ENCODE results near the gene PODXL2.
"Not testable (repeated sequence)": the region's sequence is repeated elsewhere in the genome, so short reads cannot be mapped to it uniquely, and the experiment has no call there.

Gene PODXL2

DNA sequence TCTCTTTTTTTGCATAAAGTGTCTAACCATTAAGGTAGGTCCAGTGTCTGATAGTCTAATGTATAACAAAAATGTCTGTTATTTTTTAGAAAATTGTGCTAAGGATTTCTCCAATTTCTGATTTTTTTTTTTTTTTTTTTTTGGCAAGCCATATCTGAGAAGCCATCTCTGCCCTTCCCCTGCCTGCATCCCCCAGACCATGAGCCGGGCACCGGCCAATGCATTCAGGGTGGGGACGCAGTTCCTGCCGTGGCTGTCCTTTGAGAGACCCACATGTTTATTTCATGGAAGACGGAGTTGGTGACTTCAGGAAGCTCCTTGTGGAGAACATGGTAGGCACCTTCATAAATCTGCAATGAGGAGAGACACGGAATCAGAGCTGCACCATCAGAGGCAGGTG, 63.0 kb downstream of the PODXL2 start:
- no peak for DNase-seq

GRCh38 chr3:127692501-127693335, 63.7 kb downstream of the PODXL2 start:
- DNase-seq: no peak

- DNase-seq: no peak
Observed at GRCh38 chr3:127693336-127693843, 64.4 kb downstream of the PODXL2 start.

GRCh38 chr3:127694467-127695215, 65.7 kb downstream of the PODXL2 start:
- DNase-seq: peak; percentile 29 to 31

- DNase-seq: peak; percentile 10 to 34
Observed at GRCh38 chr3:127697551-127698240, 68.7 kb downstream of the PODXL2 start.

GRCh38 chr3:127698286-127698685, 69.3 kb downstream of the PODXL2 start:
- no peak for DNase-seq

GRCh38 chr3:127698691-127699415, 69.9 kb downstream of the PODXL2 start:
- no peak for DNase-seq

GRCh38 chr3:127699416-127700300, 70.7 kb downstream of the PODXL2 start:
- no peak for DNase-seq

GRCh38 chr3:127700406-127700805, 71.4 kb downstream of the PODXL2 start:
- no peak for DNase-seq

DNA sequence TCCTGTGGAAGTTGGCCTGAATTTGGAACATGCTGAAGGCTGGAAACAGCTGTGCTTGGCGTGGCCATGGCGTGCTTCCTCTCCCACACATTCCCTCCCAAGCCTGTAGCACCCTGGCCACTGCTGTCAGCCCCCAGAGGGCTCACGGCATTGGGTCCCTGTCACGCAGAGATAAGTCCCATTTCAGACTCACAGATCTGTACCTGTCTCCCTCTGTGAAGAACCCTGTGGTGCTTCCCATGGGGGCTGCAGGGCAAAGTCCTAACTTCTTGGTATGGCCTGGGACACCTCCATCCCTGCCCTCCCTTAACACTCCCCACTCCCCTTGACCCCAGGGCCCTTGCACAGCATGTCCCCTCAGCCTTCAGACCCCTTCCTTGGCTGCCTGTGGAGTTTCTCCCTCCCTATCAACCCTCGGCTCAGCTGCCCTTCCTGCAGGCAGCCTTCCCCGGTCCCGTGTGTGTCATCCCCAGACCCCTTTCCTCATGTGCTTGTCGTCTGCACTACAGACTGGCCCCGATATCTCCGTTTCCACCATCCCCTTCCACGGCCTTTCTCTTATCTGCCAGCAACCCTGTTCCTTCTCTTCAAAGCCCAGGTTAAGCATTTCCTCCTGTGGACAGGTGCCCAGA, 72.4 kb downstream of the PODXL2 start:
- no peak for DNase-seq

DNA sequence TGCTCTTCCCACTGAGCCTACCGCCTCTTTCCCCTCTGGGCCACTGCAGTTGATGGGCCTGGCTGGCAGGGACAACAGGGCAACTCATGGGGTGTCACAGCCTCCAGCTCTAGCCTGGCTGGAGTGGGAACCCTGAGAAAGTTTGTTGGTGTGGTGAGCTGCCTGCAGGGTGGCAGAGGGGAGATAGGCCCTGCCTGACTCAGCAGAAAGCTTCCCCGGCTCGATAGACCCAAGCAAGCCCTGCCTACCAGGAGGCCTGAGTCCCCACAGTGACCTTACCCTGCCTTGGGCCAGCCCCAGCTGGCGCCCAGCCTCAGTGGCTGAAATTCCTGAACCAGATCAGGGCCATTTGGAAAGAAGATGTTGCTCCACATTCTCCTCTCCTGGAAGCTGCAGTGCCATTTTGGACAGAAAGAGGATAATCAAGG, 73.2 kb downstream of the PODXL2 start:
- no peak for DNase-seq

- DNase-seq: not testable (repeated sequence)
Observed at GRCh38 chr3:127704840-127705239, 75.9 kb downstream of the PODXL2 start.

DNA sequence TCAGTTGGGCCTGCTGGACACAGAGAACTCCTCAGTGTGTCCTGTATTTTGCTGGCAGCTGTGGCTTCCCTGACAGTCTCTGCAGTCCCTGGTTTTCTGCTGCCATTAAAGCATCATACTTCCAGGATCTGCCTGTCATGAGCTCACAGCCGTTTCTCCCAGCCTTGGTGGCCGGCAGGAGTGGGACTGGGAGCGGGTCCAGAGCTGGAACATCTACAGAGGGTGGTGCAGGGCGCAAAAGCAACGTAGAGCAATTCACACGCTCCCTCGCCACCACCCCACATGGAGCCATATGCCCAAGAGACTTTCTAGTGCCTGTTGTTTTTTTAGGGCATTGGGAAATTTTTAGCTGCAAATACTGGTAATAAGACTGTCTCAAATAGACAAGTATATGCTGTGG, 77.3 kb downstream of the PODXL2 start:
- DNase-seq: no peak

- DNase-seq: no peak
Observed at GRCh38 chr3:127706785-127707351, 77.9 kb downstream of the PODXL2 start.

DNA sequence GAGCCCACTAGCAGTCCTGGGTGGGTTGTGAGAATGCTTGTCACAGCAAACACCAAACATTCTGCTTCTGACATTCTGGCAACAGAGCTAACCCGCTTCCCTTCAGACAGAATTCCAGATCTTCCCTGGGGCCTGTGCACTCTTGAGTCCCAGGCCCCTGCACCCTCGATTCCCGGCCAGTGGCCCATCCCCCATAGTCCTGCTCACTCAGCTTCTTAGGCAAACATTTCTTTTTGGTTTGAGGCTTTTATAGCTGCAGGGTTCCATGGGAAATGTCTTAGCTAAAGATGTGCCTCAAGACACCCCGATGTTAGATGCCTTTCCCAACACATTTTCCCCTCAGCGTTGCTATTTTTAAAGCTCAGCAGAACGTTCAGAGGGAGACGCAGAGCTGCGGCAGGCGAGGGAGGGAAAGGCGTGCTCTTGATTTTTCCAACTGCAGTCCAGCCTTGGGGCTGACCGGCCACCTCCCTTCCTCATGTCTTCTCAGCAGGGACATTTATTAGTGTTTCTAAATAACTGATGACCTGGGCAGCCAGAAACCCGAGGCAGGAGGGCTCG, 78.9 kb downstream of the PODXL2 start:
- DNase-seq: no peak

GRCh38 chr3:127708837-127709236, 79.9 kb downstream of the PODXL2 start:
- no peak for DNase-seq

GRCh38 chr3:127709320-127710060, 80.5 kb downstream of the PODXL2 start:
- DNase-seq: no peak

DNA sequence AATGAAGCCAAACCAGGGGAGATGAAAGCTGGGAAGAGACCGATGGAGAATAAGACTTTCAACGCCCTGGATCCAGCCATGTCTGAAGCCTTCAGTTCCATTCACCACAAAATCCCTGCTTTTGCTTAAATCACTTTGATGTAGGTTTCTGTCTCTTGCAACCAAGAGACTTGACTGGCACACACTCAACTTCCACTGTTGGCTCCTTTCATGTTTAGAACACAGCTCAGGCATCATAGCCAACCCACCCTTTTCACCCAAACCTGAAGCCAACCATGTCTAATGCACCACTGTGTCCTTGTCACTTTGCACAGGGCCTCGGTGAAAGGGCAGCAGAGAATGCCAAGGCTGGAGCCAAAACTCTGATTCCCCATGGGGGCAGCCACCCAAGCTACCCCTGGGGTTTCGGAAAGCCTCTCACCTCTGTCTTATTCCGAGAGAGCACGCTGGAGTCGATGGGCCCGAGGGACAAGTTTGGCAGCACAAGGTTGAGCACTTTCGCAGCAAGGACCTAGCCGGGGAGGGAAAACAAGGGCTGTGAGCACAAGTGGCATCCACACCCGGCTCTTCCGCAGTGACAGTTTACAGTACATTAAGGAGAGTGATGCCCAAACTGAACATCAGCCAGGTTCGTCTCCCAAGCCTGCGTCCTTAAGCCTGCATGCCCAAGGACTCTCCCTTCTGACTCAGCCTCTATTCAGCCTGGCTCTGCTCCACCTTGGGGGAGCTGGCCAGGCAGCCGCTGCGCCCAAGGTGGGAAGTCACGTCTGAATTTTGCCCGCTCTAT, 81.4 kb downstream of the PODXL2 start:
- no peak for DNase-seq

Data from stimulated activated CD4-positive, alpha-beta T cell treated with anti-CD3 and anti-CD28 coated beads, Interleukin-4, amount 100 ng/mL, for 4 hours (primary cell).